GM12801 (cell line): ENCODE data around the gene FNTB.

Experiments
- TF ChIP-seq, protein P1 (sequence below): IDR thresholded peaks from one replicate; pipeline ENCODE4 v1.5.1; 2011; ENCODE audit warnings: control low read depth; ENCODE audit not compliant: insufficient read length; ENCODE audit errors: extremely low read depth

Gene FNTB

GRCh38 chr14:65057695-65058094, 71.0 kb downstream of the FNTB start:
- TF ChIP-seq, protein P1, sequence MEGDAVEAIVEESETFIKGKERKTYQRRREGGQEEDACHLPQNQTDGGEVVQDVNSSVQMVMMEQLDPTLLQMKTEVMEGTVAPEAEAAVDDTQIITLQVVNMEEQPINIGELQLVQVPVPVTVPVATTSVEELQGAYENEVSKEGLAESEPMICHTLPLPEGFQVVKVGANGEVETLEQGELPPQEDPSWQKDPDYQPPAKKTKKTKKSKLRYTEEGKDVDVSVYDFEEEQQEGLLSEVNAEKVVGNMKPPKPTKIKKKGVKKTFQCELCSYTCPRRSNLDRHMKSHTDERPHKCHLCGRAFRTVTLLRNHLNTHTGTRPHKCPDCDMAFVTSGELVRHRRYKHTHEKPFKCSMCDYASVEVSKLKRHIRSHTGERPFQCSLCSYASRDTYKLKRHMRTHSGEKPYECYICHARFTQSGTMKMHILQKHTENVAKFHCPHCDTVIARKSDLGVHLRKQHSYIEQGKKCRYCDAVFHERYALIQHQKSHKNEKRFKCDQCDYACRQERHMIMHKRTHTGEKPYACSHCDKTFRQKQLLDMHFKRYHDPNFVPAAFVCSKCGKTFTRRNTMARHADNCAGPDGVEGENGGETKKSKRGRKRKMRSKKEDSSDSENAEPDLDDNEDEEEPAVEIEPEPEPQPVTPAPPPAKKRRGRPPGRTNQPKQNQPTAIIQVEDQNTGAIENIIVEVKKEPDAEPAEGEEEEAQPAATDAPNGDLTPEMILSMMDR, result no peak

DNA sequence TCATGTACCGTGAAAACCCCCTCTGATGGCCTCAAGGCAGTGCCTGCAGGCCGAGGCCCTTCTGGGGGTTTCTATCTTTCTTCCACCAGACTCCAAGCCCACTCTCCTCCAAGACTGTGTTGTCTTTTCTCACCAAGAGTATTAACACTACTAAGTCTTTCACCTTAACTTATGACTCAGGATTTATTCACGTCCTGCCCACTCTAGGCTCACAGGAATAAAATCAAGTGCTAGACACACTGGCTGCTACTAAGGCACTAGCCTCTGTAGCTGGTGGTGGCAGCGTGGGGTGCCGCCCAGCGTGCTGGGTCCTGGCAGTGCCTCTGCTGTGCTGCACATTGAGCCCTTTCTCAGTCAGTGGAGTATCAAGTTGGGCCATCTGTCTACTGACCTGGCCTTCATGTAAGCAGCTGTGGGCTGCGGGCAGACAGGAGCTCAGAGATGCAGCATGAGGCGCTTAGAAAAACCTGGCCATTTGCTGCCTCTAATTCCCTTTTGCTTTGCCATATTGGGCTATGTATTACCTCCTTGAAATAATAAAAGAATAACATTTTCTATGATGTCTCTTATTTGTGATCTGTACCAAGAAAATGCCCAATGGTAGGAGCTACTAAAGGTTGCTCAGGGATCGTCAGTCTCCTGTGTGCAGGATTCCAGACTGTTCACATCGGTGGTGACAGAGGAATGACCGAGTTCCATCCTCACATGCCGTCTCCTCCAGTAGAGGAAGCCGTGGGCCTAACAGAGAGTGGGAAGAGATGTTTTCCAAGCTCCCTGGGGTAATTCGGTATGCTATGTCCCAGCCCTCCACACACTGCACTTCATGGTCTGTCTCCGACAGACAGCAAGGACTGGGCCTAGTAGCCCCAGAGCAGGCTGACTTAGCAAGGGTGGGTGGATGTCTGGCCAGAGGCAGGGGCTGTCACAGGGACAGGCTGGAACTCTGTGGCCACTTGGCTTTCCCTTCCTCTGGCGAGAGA, 75.7 kb downstream of the FNTB start:
- TF ChIP-seq, protein P1, result no peak

- TF ChIP-seq, protein P1, result no peak
These were observed 79.0 kb downstream of the FNTB start for GRCh38 chr14:65065719-65066118.

- TF ChIP-seq, protein P1, result no peak
These were observed 83.2 kb downstream of the FNTB start for GRCh38 chr14:65069874-65070413.

DNA sequence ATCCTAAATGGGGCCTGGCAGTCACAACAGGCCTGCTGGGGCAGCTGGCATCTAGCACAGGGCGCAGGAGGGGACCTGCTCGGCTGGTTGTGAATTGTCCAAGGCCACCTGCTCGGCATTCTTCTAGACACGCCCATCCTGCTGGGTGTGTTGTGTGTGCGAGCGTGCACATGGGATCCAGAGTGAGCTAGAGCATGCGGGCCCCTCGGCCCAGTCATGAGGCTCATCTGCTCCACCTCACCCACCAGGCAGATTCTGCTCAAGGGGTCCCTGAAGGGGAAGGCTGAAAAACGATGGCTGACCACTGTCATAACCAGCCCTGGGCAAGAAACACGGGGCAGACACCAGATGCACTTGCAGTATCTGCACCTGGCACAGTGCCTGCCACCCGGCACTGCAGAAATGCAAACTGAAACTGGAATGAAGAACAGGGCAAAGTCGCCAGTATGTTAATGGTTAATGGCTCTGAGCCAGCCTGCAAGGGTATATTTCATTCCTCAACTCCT, 83.8 kb downstream of the FNTB start:
- TF ChIP-seq, protein P1, result no peak

GRCh38 chr14:65071544-65071943, 84.8 kb downstream of the FNTB start:
- TF ChIP-seq, protein P1, result no peak

GRCh38 chr14:65072256-65072655, 85.6 kb downstream of the FNTB start:
- TF ChIP-seq, protein P1, result no peak
